ENCODE measurements around the gene TMEM132D.

The TMEM132D gene

DNA sequence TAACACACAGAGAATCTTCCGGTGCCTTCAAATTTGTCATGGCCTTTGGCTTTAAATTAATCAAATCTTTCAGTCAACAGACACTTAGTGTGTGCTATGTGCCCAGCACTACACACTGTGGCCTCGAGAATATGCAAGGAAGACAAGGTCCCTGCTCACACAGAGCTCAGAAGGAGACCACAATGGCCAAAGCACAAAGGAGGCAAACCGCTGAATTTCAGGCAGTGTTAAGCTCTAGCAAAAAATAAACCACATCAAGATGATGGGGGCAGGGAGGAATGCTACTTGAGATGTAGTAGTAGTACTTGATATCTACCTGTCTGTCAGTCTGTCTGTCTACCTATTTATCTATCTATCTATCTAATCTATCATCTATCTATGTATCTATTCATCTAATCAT, 227.9 kb downstream of the TMEM132D start:
- Histone ChIP-seq H3K4me3 (no peak overlapping the region), H3K4me2 (no peak overlapping the region), H3K9ac (no peak overlapping the region), H3K9me3 (peaks cover 6% of the 10 kb centered on the region), H3K27ac (no peak overlapping the region), H3K36me3 (no peaks in the 10 kb centered on the region), H3K4me1 (no peaks in the 10 kb centered on the region), H3K27me3 (no peaks in the 10 kb centered on the region), H4K20me1 (no peaks in the 10 kb centered on the region)
- TF ChIP-seq Cebpa-rat (IDR thresholded peaks at IDR 0.05): no peak

DNA sequence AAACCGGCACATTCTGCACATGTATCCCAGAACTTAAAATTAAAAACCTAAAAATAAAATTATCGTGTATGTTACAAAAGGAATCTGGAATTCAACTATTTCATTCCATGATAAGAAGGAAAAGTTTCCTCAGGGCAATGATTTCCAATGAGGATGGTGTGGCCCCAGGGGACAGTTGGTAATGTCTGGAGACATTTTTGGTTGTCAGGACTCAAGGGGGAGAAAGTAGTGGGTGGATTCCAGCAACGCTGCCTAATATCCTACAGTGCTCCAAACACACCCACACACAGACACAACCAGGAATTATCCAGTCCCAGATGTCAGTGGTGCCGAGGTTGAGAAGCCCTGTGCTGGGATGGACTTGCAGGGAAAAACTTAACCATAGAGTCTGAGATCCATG, 228.3 kb downstream of the TMEM132D start:
- Histone ChIP-seq H3K4me2 (no peak overlapping the region), H3K9me3 (peaks cover 2% of the 10 kb centered on the region; the same call in 1 of the 2 replicates), H4K20me1 (no peaks in the 10 kb centered on the region), H3K4me3 (no peak overlapping the region), H3K27ac (no peak overlapping the region), H3K9ac (no peak overlapping the region), H3K36me3 (no peaks in the 10 kb centered on the region), H3K4me1 (no peaks in the 10 kb centered on the region), H3K27me3 (no peaks in the 10 kb centered on the region)
- TF ChIP-seq Cebpa-rat (IDR thresholded peaks at IDR 0.05): no peak

DNA sequence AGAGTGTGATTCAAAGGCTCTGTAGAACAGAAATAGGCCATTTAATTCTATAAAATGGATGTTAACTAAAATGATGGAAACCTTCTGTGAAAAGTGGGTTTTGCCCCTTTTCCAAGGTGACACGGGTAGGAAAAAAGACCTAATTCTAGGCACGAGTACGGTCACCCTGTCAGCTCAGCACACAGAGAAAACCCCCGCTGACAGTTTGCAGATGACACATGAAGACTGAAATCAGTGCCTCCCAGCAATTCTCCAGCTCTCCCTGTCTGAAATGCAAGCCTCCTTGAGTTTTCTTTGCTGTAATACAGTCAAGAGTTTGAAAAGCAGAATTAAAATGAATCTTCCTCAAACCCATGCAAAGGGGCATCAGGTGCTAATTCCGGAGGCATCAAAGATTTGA, 230.0 kb downstream of the TMEM132D start:
- Histone ChIP-seq H4K20me1 (no peaks in the 10 kb centered on the region), H3K27ac (no peak overlapping the region), H3K4me1 (no peaks in the 10 kb centered on the region), H3K9me3 (no peaks in the 10 kb centered on the region), H3K4me3 (no peak overlapping the region), H3K4me2 (no peak overlapping the region), H3K27me3 (no peaks in the 10 kb centered on the region), H3K36me3 (no peaks in the 10 kb centered on the region), H3K9ac (no peak overlapping the region)
- no peak for TF ChIP-seq Cebpa-rat (IDR thresholded peaks at IDR 0.05)

DNA sequence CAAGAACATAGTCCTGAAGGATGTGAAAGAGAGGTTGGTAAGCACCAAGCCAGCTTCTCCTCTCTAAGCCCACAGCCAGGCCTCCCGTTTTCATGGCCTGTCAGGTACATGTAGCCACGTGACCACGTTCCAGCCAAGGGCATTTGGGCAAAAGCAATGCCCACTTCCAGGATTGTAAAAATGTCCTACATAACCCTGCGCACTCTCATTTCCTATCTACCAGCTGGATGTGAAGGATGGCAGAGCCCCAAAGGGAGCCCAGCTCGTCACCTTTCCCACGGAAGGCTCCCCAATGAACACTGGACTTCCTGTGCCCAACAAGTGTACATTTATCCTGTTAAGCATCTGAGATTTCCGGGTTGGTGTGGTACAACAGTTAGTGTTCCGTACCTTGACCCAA, 231.7 kb downstream of the TMEM132D start:
- H3K9ac ChIP-seq: no peak overlapping the region
- no peak overlapping the region for H3K4me2 ChIP-seq
- TF ChIP-seq Cebpa-rat (IDR thresholded peaks at IDR 0.05): no peak
- no peak overlapping the region for H3K27ac ChIP-seq
- H3K4me1 ChIP-seq: no peaks in the 10 kb centered on the region
- H3K27me3 ChIP-seq: no peaks in the 10 kb centered on the region
- no peaks in the 10 kb centered on the region for H3K9me3 ChIP-seq
- no peak overlapping the region for H3K4me3 ChIP-seq
- no peaks in the 10 kb centered on the region for H3K36me3 ChIP-seq
- H4K20me1 ChIP-seq: no peaks in the 10 kb centered on the region

DNA sequence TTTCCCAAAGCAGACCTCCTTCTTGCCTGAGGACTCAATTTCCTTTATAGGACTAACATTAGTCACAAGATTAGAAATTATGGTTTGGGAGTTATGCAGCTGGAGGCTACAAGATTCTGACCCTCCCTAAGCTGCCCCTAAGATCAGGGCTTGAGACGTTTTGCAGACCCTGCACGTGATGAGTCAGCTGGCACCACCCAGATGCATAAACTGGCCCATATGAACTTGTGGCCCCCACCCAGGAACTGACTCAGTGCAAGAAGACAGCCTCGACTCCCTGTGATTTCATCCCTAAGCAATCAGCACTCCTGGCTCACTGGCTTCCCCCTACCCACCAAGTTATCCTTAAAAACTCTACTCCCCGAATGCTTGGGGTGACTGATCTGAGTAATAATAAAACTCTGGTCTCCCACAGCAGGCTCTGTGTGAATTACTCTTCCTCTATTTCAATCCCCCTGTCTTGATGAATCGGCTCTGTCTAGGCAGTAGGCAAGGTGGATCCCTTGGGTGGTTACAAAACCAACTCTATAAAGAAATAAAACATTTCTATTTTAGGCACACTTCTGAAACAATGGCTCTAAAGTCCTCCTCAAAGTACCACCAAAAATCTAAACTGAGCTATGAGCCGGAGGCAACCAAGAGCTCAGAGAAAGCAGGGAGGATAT, 233.4 kb downstream of the TMEM132D start:
- H3K27me3 ChIP-seq: no peaks in the 10 kb centered on the region
- no peak overlapping the region for H3K4me2 ChIP-seq
- no peaks in the 10 kb centered on the region for H3K9me3 ChIP-seq
- H3K27ac ChIP-seq: no peak overlapping the region
- TF ChIP-seq Cebpa-rat (IDR thresholded peaks at IDR 0.05): no peak
- H3K4me3 ChIP-seq: no peak overlapping the region
- no peaks in the 10 kb centered on the region for H3K4me1 ChIP-seq
- no peak overlapping the region for H3K9ac ChIP-seq
- no peaks in the 10 kb centered on the region for H3K36me3 ChIP-seq
- H4K20me1 ChIP-seq: no peaks in the 10 kb centered on the region

DNA sequence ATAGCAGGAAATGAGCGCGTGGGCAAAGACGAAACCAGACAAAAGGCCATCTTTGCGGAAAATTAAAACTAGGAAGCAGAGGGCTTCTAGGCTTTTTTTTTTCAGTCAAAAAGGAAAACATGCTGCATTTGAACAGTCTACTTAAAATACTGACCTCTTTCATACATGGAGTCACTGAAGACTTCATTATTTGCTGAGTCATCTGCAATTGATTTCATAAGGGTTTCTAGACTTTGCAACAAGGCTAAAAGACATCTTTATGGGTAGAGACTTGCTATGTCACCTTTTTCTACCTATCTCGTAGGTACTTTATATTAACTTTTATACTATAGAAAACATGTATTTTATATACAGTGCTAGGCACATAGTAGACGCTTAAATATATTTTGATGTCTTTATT, 238.4 kb downstream of the TMEM132D start:
- H3K36me3 ChIP-seq: no peaks in the 10 kb centered on the region
- TF ChIP-seq Cebpa-rat (IDR thresholded peaks at IDR 0.05): no peak
- H3K27me3 ChIP-seq: no peaks in the 10 kb centered on the region

DNA sequence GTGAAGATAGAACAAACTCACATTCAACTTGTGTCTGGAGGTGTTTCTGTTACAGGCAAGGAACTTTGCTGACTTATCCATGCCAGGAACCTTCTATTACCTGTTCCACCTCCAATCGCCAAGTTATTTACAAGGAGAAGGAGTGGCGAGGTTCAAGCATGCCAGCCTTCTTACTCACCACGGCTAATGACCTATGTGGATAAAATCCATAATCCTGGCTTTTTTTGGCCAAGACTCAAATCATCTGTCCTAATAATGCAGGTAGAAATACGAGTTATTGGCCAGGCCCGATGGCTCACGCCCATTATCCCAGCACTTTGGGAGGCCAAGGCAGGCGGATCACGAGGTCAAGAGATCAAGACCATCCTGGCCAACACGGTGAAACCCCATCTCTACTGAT, 241.6 kb downstream of the TMEM132D start:
- no peaks in the 10 kb centered on the region for H3K36me3 ChIP-seq
- no peaks in the 10 kb centered on the region for H4K20me1 ChIP-seq
- no peaks in the 10 kb centered on the region for H3K27me3 ChIP-seq
- H3K4me3 ChIP-seq: no peak overlapping the region
- no peaks in the 10 kb centered on the region for H3K4me1 ChIP-seq
- H3K27ac ChIP-seq: no peak overlapping the region
- no peak overlapping the region for H3K9ac ChIP-seq
- no peak overlapping the region for H3K4me2 ChIP-seq
- TF ChIP-seq Cebpa-rat (IDR thresholded peaks at IDR 0.05): no peak
- H3K9me3 ChIP-seq: no peaks in the 10 kb centered on the region

More for the DNA sequence above, 238.4 kb downstream of the TMEM132D start:
- Histone ChIP-seq H3K9me3 (no peaks in the 10 kb centered on the region), H3K4me2 (no peak overlapping the region), H3K27ac (no peak overlapping the region), H3K4me3 (no peak overlapping the region), H3K9ac (no peak overlapping the region), H4K20me1 (no peaks in the 10 kb centered on the region), H3K4me1 (no peaks in the 10 kb centered on the region)

DNA sequence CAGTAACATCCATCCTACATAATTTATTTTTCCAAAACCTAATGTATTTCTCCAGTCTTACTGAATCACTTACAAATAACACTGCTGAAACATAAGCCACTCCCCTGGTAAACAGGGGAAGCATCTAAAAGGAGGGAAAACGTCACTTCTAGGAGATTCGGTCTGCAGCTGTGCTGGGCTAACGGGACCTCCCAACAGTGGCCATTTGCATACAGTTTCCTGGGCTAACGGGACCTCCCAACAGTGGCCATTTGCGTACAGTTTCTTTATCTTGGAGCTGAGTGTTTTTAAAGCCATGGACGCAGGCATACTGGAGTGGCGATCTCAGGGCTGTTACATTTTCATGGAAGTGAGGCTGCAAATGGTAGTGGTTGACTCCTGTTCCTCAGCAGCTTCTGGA, 242.9 kb downstream of the TMEM132D start:
- no peak for TF ChIP-seq Cebpa-rat (IDR thresholded peaks at IDR 0.05)
- H3K9me3 ChIP-seq: no peaks in the 10 kb centered on the region
- H4K20me1 ChIP-seq: no peaks in the 10 kb centered on the region
- no peaks in the 10 kb centered on the region for H3K27me3 ChIP-seq
- H3K27ac ChIP-seq: no peak overlapping the region
- H3K4me1 ChIP-seq: no peaks in the 10 kb centered on the region
- H3K4me2 ChIP-seq: no peak overlapping the region
- no peak overlapping the region for H3K9ac ChIP-seq
- H3K4me3 ChIP-seq: no peak overlapping the region
- no peaks in the 10 kb centered on the region for H3K36me3 ChIP-seq

DNA sequence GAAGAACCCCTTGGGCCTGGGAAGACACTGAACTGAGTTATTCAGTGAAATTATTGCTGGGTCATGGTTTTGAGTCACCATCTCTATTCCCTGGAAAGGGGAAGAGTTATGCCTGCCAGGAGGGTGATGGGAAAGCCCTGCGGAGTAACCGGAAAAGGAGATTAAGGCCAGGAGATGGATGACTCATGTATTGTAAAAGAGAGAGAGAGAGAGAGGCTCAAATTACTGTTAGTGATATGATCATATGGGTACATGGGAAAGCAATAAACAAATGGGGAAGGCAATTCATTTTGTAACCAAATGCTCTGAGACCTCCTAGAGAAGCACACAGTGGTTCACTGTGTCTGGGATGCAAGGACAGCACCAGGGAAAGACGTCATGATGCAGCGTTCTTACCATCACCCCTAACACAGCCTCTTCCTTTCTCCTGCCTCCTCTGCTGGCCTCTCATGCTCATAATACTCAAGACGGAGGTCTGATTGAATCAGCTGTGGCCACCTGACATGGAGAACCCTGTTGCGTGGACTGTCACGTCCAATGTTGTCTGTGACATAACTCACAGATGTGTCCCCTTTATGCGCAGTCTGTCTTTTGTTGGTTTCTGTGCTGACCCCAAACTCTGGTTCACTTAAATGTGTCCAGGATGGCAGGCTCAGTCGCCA, 243.7 kb downstream of the TMEM132D start:
- no peak for TF ChIP-seq Cebpa-rat (IDR thresholded peaks at IDR 0.05)
- Histone ChIP-seq H3K4me3 (no peak overlapping the region), H3K4me2 (no peak overlapping the region), H3K4me1 (no peaks in the 10 kb centered on the region), H3K27ac (no peak overlapping the region), H3K36me3 (no peaks in the 10 kb centered on the region), H3K9me3 (no peaks in the 10 kb centered on the region), H3K27me3 (no peaks in the 10 kb centered on the region), H3K9ac (no peak overlapping the region), H4K20me1 (no peaks in the 10 kb centered on the region)

DNA sequence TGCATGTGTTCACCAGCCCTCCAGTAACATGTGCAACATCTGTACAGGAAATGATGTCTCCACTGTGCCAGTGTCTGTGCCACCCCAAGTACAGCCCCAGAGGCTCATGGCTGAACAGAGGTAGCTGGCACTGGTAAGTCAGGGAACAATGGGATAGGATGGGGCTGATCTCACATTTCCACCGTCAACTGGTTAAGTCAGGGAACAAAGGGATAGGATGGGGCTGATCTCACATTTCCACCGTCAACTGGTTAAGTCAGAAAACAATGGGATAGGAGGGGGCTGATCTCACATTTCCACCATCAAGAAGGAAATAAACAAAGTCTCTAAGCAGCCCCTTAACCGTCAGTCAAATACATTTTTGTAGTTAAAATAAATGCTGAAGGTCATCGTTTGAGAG, 246.6 kb downstream of the TMEM132D start:
- Histone ChIP-seq H3K9ac (no peak overlapping the region), H3K36me3 (no peaks in the 10 kb centered on the region), H3K4me3 (no peak overlapping the region), H3K9me3 (no peaks in the 10 kb centered on the region), H3K4me2 (no peak overlapping the region), H4K20me1 (no peaks in the 10 kb centered on the region), H3K4me1 (no peaks in the 10 kb centered on the region), H3K27ac (no peak overlapping the region), H3K27me3 (no peaks in the 10 kb centered on the region)
- no peak for TF ChIP-seq Cebpa-rat (IDR thresholded peaks at IDR 0.05)

Measured in BLaER1 (cell line).